ENCODE data around the gene DIP2B.

- no peak for TF ChIP-seq CTCF (conservative IDR thresholded peaks at IDR 0.05 in 1 of 2, IDR thresholded peaks at IDR 0.05 in 1 of 2; ENCODE audit: low read depth in 1 of 2, low read length in 2 of 2)
- no peak for TF ChIP-seq EZH2 (IDR thresholded peaks at IDR 0.05; ENCODE audit: low read length, missing control alignments)
Observed at GRCh38 chr12:50685641-50686040, 180.9 kb downstream of the DIP2B start.
